WERI-Rb-1 (cell line): ENCODE measurements around the gene NUP214.
"Not testable (repeated sequence)": the region's sequence is repeated elsewhere in the genome, so short reads cannot be mapped to it uniquely, and the experiment has no call there.

Experiments
- DNase-seq: peaks from one replicate; pipeline ENCODE4 v3.0.0-alpha.2; 2020
- H3K27ac ChIP-seq: fragments of 250-450 bp; sonication (Bioruptor Pico); 2 replicates; pipeline ENCODE4 v1.5.1; 2020; ENCODE audit warnings: mild to moderate bottlenecking, moderate library complexity
- H3K27me3 ChIP-seq: fragments of 250-450 bp; sonication (Bioruptor Pico); 2 replicates; pipeline ENCODE4 v1.5.1; 2021; ENCODE audit warnings: mild to moderate bottlenecking, low read depth, moderate library complexity; ENCODE audit not compliant: insufficient read depth, severe bottlenecking
- H3K36me3 ChIP-seq: fragments of 250-450 bp; sonication (Bioruptor Pico); 2 replicates; pipeline ENCODE4 v1.5.1; 2020; ENCODE audit warnings: mild to moderate bottlenecking, moderate library complexity
- H3K4me3 ChIP-seq: 2 replicates; pipeline ENCODE4 v1.5.1; 2011; ENCODE audit warnings: low read depth, mild to moderate bottlenecking, control low read depth, low read length
- H3K9me3 ChIP-seq: fragments of 250-450 bp; sonication (Bioruptor Pico); 2 replicates; pipeline ENCODE4 v1.5.1; 2021; ENCODE audit warnings: mild to moderate bottlenecking, moderate library complexity; ENCODE audit not compliant: severe bottlenecking
- CTCF ChIP-seq: IDR thresholded peaks from 2 replicates; pipeline ENCODE4 v1.5.1; 2011; ENCODE audit warnings: low read depth, mild to moderate bottlenecking, control low read depth, inconsistent platforms, low read length

Gene NUP214

GRCh38 chr9:131201856-131202255 is 76.5 kb downstream of the NUP214 start:
- Histone ChIP-seq H3K27ac (no peak overlapping the region), H3K4me3 (no peak overlapping the region), H3K27me3 (no peaks in the 10 kb centered on the region), H3K9me3 (no peaks in the 10 kb centered on the region), H3K36me3 (peaks cover 96% of the 10 kb centered on the region)
- DNase-seq, result no peak
- TF ChIP-seq CTCF, result no peak

- DNase-seq, result no peak
- Histone ChIP-seq H3K4me3 (no peak overlapping the region), H3K27ac (no peak overlapping the region), H3K36me3 (peaks cover 96% of the 10 kb centered on the region), H3K27me3 (no peaks in the 10 kb centered on the region), H3K9me3 (no peaks in the 10 kb centered on the region)
- peak; percentile 57 for TF ChIP-seq CTCF
These were observed 78.2 kb downstream of the NUP214 start for GRCh38 chr9:131203431-131204218.

- Histone ChIP-seq H3K27me3 (no peaks in the 10 kb centered on the region), H3K9me3 (no peaks in the 10 kb centered on the region), H3K36me3 (peaks cover 96% of the 10 kb centered on the region), H3K27ac (no peak overlapping the region), H3K4me3 (no peak overlapping the region)
- no peak for TF ChIP-seq CTCF
- no peak for DNase-seq
These were observed 78.9 kb downstream of the NUP214 start for GRCh38 chr9:131204285-131204684.

- H3K27me3 ChIP-seq, result no peaks in the 10 kb centered on the region
- H3K4me3 ChIP-seq, result no peak overlapping the region
- no peak overlapping the region for H3K27ac ChIP-seq
- peaks cover 95% of the 10 kb centered on the region for H3K36me3 ChIP-seq
- H3K9me3 ChIP-seq, result no peaks in the 10 kb centered on the region
- TF ChIP-seq CTCF, result no peak
- DNase-seq, result no peak
These were observed 81.1 kb downstream of the NUP214 start for GRCh38 chr9:131206495-131206894.

- H3K36me3 ChIP-seq, result peaks cover 68% of the 10 kb centered on the region
- H3K27ac ChIP-seq, H3K4me3 ChIP-seq, H3K9me3 ChIP-seq, DNase-seq, H3K27me3 ChIP-seq: not testable (repeated sequence)
These were observed 86.5 kb downstream of the NUP214 start for GRCh38 chr9:131211920-131212319.

GRCh38 chr9:131214286-131214856 is 89.0 kb downstream of the NUP214 start:
- no peak for DNase-seq
- no peak overlapping the region for H3K27ac ChIP-seq
- peaks cover 5% of the 10 kb centered on the region for H3K9me3 ChIP-seq
- no peak overlapping the region for H3K4me3 ChIP-seq
- no peak for TF ChIP-seq CTCF
- H3K27me3 ChIP-seq, result no peaks in the 10 kb centered on the region
- H3K36me3 ChIP-seq, result peaks cover 59% of the 10 kb centered on the region
